Upper lobe of left lung (tissue), 4 donors: ENCODE results near the gene MADD.
"Not testable (repeated sequence)": the region's sequence is repeated elsewhere in the genome, so short reads cannot be mapped to it uniquely, and the experiment has no call there.

Source experiments
- POLR2AphosphoS5 ChIP-seq, 2 donors: sonication (generic); formaldehyde crosslinking; IDR thresholded peaks; one replicate each; pipeline ENCODE4 v1.5.1; 2017; ENCODE audit warnings: antibody characterized with exemption in 2 of 2
- TF ChIP-seq, protein P1 (sequence below), 6 experiments: fragments of 450-650 bp in 4 of 6; fragments of 200-600 bp in 2 of 6; sonication (generic) in 2 of 6; IDR thresholded peaks; one replicate each; pipeline ENCODE4 v1.5.1; 2016 to 2019; ENCODE audit warnings: antibody characterized with exemption in 6 of 6

DNA sequence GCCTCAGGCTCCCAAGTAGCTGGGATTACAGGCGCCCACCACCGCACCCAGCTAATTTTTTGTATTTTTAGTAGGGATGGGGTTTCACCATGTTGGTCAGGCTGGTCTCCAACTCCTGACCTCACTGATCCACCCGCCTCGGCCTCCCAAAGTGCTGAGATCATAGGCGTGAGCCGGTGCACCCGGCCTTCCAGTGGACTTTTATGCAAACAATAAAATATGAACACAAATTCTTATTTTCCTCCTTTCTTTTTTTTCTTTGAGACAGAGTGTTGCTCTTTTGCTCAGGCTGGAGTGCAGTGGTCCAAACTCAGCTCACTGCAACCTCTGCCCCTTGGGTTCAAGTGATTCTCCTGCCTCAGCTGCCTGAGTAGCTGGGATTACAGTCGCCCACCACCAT, 46.6 kb downstream of the MADD start:
- TF ChIP-seq POLR2AphosphoS5 (IDR thresholded peaks at IDR 0.05): not testable (repeated sequence)
- TF ChIP-seq, protein P1, sequence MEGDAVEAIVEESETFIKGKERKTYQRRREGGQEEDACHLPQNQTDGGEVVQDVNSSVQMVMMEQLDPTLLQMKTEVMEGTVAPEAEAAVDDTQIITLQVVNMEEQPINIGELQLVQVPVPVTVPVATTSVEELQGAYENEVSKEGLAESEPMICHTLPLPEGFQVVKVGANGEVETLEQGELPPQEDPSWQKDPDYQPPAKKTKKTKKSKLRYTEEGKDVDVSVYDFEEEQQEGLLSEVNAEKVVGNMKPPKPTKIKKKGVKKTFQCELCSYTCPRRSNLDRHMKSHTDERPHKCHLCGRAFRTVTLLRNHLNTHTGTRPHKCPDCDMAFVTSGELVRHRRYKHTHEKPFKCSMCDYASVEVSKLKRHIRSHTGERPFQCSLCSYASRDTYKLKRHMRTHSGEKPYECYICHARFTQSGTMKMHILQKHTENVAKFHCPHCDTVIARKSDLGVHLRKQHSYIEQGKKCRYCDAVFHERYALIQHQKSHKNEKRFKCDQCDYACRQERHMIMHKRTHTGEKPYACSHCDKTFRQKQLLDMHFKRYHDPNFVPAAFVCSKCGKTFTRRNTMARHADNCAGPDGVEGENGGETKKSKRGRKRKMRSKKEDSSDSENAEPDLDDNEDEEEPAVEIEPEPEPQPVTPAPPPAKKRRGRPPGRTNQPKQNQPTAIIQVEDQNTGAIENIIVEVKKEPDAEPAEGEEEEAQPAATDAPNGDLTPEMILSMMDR (IDR thresholded peaks at IDR 0.05): not testable (repeated sequence)
